ENCODE measurements around the gene BMPR1A.

DNA sequence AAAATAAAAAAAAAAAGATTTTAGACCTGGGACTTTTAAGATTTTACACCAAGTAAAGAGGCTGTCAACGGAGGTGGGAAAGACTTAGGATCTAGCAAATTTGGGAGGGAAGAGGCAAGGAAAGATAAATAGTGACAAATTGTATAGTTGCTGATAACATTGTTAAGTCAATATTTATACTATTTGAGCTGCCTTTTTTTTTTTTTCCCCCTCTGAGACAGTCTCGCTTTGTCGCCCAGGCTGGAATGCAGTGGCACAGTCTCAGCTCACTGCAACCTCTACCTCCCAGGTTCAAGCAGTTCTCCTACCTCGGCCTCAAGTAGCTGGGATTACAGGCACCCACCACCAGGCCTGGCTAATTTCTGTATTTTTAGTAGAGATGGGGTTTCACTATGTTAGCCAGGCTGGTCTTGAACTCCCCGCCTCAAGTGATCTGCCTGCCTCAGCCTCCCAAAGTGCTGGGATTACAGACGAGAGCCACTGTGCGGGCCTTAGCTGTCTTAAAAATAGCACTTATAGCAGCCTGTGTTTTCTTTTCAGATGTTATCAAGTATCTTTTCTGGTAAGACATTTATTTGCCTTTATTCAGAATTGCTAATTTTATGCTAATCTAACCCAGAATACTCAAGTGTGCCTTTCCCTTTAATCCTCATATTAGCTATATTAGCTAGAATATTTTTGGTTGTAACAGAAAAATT lies 106.5 kb downstream of the BMPR1A start:
- TF ChIP-seq NFYA (IDR thresholded peaks at IDR 0.05; ENCODE audit: borderline replicate concordance, low read depth, low read length) (no peak), EZH2 (IDR thresholded peaks at IDR 0.05; ENCODE audit: borderline replicate concordance, control insufficient read depth, low read depth, low read length) (no peak), HDGF (IDR thresholded peaks at IDR 0.05) (no peak), MTA3 (IDR thresholded peaks at IDR 0.05; ENCODE audit: borderline replicate concordance, low read length) (no peak), YY1 (IDR thresholded peaks at IDR 0.05; ENCODE audit: low read depth, low read length) (no peak), E2F4 (IDR thresholded peaks at IDR 0.05; ENCODE audit: low read depth, low read length) (no peak), KDM1A (IDR thresholded peaks at IDR 0.05; ENCODE audit: borderline replicate concordance) (no peak)
- TF ChIP-seq, protein P1, sequence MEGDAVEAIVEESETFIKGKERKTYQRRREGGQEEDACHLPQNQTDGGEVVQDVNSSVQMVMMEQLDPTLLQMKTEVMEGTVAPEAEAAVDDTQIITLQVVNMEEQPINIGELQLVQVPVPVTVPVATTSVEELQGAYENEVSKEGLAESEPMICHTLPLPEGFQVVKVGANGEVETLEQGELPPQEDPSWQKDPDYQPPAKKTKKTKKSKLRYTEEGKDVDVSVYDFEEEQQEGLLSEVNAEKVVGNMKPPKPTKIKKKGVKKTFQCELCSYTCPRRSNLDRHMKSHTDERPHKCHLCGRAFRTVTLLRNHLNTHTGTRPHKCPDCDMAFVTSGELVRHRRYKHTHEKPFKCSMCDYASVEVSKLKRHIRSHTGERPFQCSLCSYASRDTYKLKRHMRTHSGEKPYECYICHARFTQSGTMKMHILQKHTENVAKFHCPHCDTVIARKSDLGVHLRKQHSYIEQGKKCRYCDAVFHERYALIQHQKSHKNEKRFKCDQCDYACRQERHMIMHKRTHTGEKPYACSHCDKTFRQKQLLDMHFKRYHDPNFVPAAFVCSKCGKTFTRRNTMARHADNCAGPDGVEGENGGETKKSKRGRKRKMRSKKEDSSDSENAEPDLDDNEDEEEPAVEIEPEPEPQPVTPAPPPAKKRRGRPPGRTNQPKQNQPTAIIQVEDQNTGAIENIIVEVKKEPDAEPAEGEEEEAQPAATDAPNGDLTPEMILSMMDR (IDR thresholded peaks at IDR 0.05 in 2 of 3, conservative IDR thresholded peaks at IDR 0.05 in 1 of 3; ENCODE audit: control insufficient read depth in 2 of 3, extremely low read depth in 1 of 3, insufficient read depth in 1 of 3, low read depth in 3 of 3, low read length in 3 of 3): no peak

Data from GM12878 (cell line).